ENCODE results near the gene RARS2. TPM values are rescaled to one million over a fixed set of nuclear protein-coding genes. Genes with fewer than 3 reads are reported as not detected.

The RARS2 gene
- total RNA-seq, 4 donors from 2014 or later, result 14.1 to 19.9 (median 17.6) TPM

- WGBS, result 78% methylated on average over 3 of the region's 3 CpGs
- Histone ChIP-seq H3K27me3 (no peaks in the 10 kb centered on the region), H3K27ac (replicated peaks in 1 of 4) (no peak overlapping the region), H3K4me3 (no peak overlapping the region), H3K4me1 (no peaks in the 10 kb centered on the region), H3K9me3 (no peaks in the 10 kb centered on the region), H3K36me3 (peaks cover 10 to 81% (median 20%) of the 10 kb centered on the region in 4 donors)
- intact Hi-C loops (cut with DNase I), result no loop called here
- TF ChIP-seq POLR2A (IDR thresholded peaks at IDR 0.05; ENCODE audit: low read depth) (no peak), CTCF (IDR thresholded peaks at IDR 0.05) (no peak), EP300 (IDR thresholded peaks at IDR 0.05) (no peak), POLR2AphosphoS5 (IDR thresholded peaks at IDR 0.05) (no peak)
- DNase-seq (ENCODE audit: extremely low spot score), result no peak
Measured at GRCh38 chr6:87633851-87634250, 44.1 kb upstream of the RARS2 start.

- no peaks in the 10 kb centered on the region for H3K9me3 ChIP-seq
- H3K4me3 ChIP-seq, result no peak overlapping the region
- no peak overlapping the region for H3K27ac ChIP-seq (replicated peaks in 1 of 4)
- 95% methylated on average over 1 of the region's 1 CpG for WGBS
- no peaks in the 10 kb centered on the region for H3K4me1 ChIP-seq
- peaks cover 0 to 59% (median 11%) of the 10 kb centered on the region in 4 donors for H3K36me3 ChIP-seq
- TF ChIP-seq CTCF (IDR thresholded peaks at IDR 0.05) (no peak), POLR2AphosphoS5 (IDR thresholded peaks at IDR 0.05) (no peak), POLR2A (IDR thresholded peaks at IDR 0.05; ENCODE audit: low read depth) (no peak), EP300 (IDR thresholded peaks at IDR 0.05) (no peak)
- intact Hi-C loops (cut with DNase I), result no loop called here
- DNase-seq (ENCODE audit: extremely low spot score), result no peak
- no peaks in the 10 kb centered on the region for H3K27me3 ChIP-seq
Measured at GRCh38 chr6:87630746-87631145, 41.0 kb upstream of the RARS2 start.

- no peak for DNase-seq (ENCODE audit: extremely low spot score)
- H3K27me3 ChIP-seq, result no peaks in the 10 kb centered on the region
- TF ChIP-seq POLR2AphosphoS5 (IDR thresholded peaks at IDR 0.05), result no peak
- TF ChIP-seq EP300 (IDR thresholded peaks at IDR 0.05), result no peak
- no peak for TF ChIP-seq CTCF (IDR thresholded peaks at IDR 0.05)
- no peak for TF ChIP-seq POLR2A (IDR thresholded peaks at IDR 0.05; ENCODE audit: low read depth)
- H3K27ac ChIP-seq (replicated peaks in 1 of 4), result no peak overlapping the region
- H3K9me3 ChIP-seq, result no peaks in the 10 kb centered on the region
- H3K4me3 ChIP-seq, result no peak overlapping the region
- H3K36me3 ChIP-seq, result peaks cover 0 to 51% (median 6%) of the 10 kb centered on the region in 4 donors
- intact Hi-C loops (cut with DNase I), result no loop called here
- no peaks in the 10 kb centered on the region for H3K4me1 ChIP-seq
Measured at GRCh38 chr6:87628881-87629280, 39.1 kb upstream of the RARS2 start.

GRCh38 chr6:87628424-87628823, 38.6 kb upstream of the RARS2 start:
- no peaks in the 10 kb centered on the region for H3K4me1 ChIP-seq
- intact Hi-C loops (cut with DNase I), result no loop called here
- peaks cover 0 to 51% (median 6%) of the 10 kb centered on the region in 4 donors for H3K36me3 ChIP-seq
- 66% methylated on average over 2 of the region's 2 CpGs for WGBS
- H3K4me3 ChIP-seq, result no peak overlapping the region
- DNase-seq (ENCODE audit: extremely low spot score), result no peak
- H3K9me3 ChIP-seq, result no peaks in the 10 kb centered on the region
- TF ChIP-seq CTCF (IDR thresholded peaks at IDR 0.05) (no peak), POLR2AphosphoS5 (IDR thresholded peaks at IDR 0.05) (no peak), POLR2A (IDR thresholded peaks at IDR 0.05; ENCODE audit: low read depth) (no peak)
- H3K27me3 ChIP-seq, result no peaks in the 10 kb centered on the region
- no peak overlapping the region for H3K27ac ChIP-seq (replicated peaks in 1 of 4)

- peaks cover 0 to 52% (median 9%) of the 10 kb centered on the region in 4 donors for H3K36me3 ChIP-seq
- 97% methylated on average over 3 of the region's 3 CpGs for WGBS
- intact Hi-C loops (cut with DNase I), result no loop called here
- no peaks in the 10 kb centered on the region for H3K4me1 ChIP-seq
- no peak overlapping the region for H3K27ac ChIP-seq (replicated peaks in 1 of 4)
- H3K4me3 ChIP-seq, result no peak overlapping the region
- TF ChIP-seq POLR2AphosphoS5 (IDR thresholded peaks at IDR 0.05) (no peak), POLR2A (IDR thresholded peaks at IDR 0.05; ENCODE audit: low read depth) (no peak), EP300 (IDR thresholded peaks at IDR 0.05) (no peak), CTCF (IDR thresholded peaks at IDR 0.05) (no peak)
- no peaks in the 10 kb centered on the region for H3K9me3 ChIP-seq
- H3K27me3 ChIP-seq, result no peaks in the 10 kb centered on the region
- DNase-seq (ENCODE audit: extremely low spot score), result no peak
Measured at GRCh38 chr6:87623248-87623647, 33.5 kb upstream of the RARS2 start.
